ENCODE measurements around the gene SART1.

DNA sequence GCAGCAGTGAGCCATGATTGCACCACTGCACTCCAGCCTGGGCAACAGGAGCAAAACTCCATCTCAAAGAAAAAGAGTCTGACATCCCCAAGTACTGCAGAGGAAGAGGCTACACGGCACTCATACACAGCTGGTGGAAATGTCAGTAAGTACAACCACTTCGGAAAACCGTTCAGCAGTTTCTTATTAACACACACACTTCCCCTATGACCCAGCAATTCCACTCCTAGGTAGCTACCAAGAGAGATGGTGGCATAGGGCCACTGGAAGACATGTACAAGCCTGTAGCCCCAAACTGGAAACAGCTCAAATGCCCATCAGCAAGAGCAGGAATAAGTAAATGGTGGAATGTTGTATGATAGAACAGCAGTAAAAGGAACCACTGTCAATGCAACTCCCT, 39.0 kb upstream of the SART1 start:
- no peak for TF ChIP-seq POLR2A (IDR thresholded peaks at IDR 0.05)
- TF ChIP-seq, protein P1, sequence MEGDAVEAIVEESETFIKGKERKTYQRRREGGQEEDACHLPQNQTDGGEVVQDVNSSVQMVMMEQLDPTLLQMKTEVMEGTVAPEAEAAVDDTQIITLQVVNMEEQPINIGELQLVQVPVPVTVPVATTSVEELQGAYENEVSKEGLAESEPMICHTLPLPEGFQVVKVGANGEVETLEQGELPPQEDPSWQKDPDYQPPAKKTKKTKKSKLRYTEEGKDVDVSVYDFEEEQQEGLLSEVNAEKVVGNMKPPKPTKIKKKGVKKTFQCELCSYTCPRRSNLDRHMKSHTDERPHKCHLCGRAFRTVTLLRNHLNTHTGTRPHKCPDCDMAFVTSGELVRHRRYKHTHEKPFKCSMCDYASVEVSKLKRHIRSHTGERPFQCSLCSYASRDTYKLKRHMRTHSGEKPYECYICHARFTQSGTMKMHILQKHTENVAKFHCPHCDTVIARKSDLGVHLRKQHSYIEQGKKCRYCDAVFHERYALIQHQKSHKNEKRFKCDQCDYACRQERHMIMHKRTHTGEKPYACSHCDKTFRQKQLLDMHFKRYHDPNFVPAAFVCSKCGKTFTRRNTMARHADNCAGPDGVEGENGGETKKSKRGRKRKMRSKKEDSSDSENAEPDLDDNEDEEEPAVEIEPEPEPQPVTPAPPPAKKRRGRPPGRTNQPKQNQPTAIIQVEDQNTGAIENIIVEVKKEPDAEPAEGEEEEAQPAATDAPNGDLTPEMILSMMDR (IDR thresholded peaks at IDR 0.05), result no peak

Measured in Peyer's patch (tissue), 4 donors.